GM18873 (cell line): ENCODE results near the gene LYSMD4.

Experiments used
- ATAC-seq: cut with Tn5 transposase; IDR thresholded peaks from one replicate; pipeline ENCODE4 v1.9.1; 2021; ENCODE audit warnings: mild to moderate bottlenecking, moderate library complexity, moderate number of reproducible peaks; ENCODE audit not compliant: unreplicated experiment, low FRiP score

The LYSMD4 gene

DNA sequence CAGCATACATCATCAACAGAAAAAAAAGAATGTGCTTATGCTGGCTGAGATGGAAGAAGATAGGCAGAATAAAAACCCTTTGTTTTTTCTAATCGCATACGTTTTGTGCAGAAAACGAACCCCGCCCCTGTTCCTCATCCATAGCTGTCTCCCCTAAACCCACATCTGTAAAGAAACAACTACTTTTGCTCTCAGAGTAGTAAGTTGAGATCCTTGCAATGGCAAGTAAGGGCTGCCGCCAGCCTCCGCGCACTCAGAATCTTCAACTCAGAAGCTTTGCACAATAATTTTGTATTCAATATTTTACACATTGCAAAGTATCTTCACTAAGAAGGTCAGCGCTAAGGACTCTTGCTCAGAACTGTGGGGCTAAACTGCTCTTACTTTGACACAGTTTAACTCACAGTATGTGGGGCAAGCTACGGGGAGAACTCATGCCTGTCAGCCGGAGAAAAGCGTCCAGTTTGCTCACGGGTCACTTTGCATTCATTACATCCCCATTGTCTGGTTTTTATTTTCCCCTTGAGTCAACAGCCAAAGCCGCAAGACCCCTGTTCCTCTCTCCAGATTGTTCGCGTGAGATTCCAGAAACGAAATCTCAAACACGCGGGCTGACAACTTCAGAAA lies 1.0 kb downstream of the LYSMD4 start:
- no peak for ATAC-seq

GRCh38 chr15:99731336-99732123 lies 1.7 kb downstream of the LYSMD4 start:
- no peak for ATAC-seq

GRCh38 chr15:99729920-99730319 lies 3.3 kb downstream of the LYSMD4 start:
- ATAC-seq: no peak

DNA sequence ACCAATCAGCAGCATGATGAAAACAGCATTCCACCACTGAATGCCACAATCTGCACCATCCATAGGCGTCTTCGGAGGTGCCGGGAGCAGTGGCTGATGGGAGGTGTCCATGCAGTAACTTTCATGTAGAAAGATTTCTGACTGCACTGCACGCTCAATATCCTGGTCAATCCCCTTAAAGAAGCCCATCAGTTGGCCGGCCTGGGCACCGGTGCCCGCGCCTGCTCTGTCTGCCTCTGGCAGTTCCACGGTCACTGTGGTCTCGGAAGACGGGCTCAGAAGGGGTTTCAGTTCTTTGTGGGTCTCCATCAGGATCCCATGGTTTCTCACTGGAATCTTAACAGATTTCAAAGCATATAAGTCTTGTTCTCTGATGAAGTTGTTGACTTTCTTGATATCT lies 3.9 kb downstream of the LYSMD4 start:
- ATAC-seq: no peak

DNA sequence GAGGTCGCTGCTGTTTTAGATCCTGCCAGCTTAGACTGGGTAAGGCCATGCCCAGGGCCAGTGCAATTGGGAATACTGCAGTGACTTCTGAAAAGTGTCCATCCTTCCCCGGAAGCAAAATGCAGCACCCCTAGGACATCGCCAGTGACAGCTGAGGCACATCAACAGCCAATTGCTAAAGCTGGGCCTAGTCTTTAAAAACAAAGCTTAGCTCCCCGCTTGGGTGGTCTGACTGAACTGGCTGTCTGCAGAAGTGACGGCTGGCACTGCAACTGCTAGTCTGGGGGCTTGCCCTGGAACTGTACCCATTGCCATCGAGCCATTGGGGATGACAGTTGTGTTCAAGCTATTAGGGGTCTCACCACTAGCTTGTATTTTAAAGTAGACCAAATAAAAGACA lies 4.3 kb downstream of the LYSMD4 start:
- ATAC-seq: no peak

DNA sequence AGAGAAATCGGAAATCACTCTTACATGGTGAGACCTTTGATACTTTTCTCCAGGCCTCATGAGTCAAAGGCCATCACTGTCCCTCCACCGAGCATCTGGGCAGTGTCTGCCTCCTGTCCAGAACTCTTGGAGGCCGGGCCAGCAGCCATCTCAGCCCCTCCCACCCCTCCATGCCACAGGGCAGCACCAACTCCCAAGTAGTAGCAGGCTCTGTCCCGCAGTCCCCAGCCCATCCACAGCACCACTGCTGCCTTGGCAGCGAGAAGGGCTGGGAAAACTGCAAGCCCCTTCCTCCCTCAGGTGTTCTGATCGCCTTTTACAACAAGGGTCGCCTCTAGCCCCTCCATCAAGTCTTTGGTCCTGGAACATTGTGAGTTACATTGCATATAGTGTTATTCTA lies 5.5 kb downstream of the LYSMD4 start:
- no peak for ATAC-seq

GRCh38 chr15:99727330-99727729 lies 5.9 kb downstream of the LYSMD4 start:
- no peak for ATAC-seq

DNA sequence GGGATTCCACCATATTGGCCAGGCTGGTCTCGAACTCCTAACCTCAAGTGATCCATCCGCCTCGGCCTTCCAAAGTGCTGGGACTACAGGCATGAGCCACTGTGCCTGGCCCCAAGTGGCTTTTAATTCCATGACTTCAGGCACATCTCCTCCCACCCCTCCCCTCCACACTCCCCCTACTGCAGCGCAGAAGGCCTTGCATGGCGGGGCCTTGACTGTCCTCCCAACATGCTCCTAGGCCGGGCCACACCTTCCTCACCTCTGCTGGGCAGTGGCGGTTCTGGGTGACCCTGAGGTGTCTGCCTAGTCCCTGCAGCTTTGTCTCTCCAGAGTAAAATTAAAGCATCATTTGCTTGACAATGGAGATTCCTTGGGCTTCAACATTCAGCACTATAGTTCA lies 6.9 kb downstream of the LYSMD4 start:
- ATAC-seq: no peak

- ATAC-seq: no peak
These were observed 10.8 kb downstream of the LYSMD4 start for GRCh38 chr15:99722406-99722805.

DNA sequence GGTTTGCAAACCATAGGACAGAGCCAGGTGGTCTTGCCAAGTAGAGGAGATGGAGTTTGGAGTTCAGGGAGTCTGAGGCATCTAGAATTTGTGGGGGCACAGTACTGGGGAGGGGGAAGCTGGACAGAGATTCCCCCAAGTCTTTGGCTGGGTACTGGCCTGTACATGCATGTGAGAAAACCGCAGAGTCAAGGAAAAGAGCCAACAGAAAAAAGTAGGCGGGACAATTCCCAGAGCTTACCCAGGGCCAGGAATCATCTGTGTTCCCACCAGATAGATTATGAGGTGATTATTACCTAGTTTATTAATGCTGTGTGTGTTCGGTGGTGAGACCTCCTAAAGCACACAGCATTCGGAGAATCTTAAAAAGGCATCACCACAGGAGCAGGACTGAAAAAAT lies 11.3 kb downstream of the LYSMD4 start:
- no peak for ATAC-seq

- ATAC-seq: no peak
These were observed 12.0 kb downstream of the LYSMD4 start for GRCh38 chr15:99721104-99721778.

GRCh38 chr15:99720533-99720932 lies 12.7 kb downstream of the LYSMD4 start:
- ATAC-seq: no peak

GRCh38 chr15:99719096-99719541 lies 14.1 kb downstream of the LYSMD4 start:
- peak; percentile 91 for ATAC-seq

DNA sequence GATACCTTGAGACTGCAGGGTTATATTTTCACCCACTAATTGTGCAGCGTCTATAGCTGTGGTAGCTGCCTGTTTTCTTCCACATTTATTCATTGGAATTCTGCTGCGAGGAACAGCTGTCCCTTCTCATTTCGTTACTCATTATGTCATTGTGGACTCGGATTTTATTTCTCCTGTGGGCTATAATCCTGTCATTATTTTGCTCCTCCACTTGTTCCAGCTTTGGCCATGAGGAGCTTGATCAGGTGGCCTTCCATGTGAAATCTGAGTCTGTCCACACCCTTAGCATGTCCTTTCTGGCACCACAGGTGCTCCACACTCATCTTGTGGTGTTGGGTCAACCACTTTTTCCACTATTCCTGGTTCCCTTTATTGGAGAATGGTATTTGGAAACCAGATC lies 14.8 kb downstream of the LYSMD4 start:
- no peak for ATAC-seq

GRCh38 chr15:99717161-99718009 lies 15.9 kb downstream of the LYSMD4 start:
- no peak for ATAC-seq

GRCh38 chr15:99716540-99717095 lies 16.6 kb downstream of the LYSMD4 start:
- ATAC-seq: no peak

DNA sequence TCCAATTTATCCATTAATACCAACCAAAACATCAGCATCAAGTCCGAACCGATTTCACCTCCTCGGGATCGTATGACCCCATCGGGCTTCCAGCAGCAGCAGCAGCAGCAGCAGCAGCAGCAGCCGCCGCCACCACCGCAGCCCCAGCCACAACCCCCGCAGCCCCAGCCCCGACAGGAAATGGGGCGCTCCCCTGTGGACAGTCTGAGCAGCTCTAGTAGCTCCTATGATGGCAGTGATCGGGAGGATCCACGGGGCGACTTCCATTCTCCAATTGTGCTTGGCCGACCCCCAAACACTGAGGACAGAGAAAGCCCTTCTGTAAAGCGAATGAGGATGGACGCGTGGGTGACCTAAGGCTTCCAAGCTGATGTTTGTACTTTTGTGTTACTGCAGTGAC lies 20.8 kb downstream of the LYSMD4 start:
- no peak for ATAC-seq

DNA sequence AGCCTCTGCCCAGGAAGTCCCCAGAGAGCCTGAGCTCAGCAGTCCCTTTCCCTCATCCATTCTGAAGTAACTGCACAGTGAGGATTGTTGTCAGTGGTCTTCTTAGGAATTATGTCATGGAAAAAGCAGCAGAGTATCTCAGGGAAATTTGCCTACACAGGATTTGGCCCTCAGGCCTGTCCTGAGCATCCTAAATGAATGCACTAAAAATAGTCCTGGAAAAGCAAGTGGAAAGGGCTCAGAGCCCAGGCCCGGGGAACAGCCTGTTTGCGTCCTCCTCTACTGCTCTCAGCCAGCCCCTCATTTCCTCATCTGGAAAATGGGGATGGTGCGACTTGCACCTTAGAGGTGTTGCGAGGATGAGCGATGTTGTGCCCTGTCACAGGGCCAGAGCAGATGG lies 21.6 kb downstream of the LYSMD4 start:
- no peak for ATAC-seq

DNA sequence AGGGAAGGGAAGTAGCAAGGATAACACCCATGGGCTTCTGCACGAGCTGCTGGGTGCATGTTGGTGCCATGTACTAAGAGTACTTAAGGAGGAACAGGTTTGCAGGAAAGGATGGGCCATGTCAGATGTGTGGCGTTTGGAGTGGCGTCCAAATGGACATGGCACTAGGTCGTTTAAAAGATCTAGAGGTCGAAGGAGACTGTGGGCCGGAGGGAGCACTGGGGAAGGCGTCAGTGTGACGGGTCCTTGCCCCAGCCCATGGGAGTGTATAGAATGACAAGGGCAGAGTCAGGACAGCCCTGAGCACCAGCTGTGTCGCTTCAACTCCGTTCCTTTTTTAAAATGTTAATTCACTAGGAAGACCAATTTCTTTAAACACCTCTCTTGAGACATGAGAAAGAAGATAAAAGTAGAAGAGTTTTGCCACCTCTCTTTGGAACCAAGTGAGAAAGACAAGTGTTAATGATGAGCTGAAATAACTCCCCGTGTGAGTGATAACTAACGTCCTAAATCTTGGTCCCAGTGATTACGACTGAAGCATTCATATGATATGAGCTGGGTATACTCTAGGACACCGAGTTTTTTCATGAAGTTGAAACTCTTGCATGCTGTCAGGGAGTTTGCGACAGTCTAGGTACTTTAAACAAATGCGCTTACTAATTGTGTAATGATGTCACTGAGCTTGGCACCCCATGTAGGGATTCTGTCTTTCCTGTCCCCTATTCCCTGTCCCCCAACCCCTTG lies 23.8 kb downstream of the LYSMD4 start:
- ATAC-seq: no peak

DNA sequence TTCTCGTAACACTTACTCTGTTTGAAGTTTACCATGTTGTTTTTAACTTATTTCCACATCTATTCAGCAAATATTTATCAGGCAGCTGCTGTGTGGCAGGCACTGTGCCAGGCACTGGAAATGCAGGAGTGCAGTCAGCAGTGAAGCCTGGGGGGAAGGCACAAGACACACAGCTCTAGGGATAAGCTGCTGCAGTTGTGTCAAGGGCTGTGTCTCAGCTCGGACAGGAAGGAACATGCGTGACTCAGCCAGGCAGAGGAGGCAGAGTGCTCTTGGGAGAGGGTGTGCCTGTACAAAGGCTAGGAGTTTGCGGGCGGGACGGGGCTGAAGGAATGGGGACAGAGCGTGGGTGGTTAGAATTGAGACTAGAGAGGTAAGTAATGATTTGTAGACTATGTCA lies 24.7 kb downstream of the LYSMD4 start:
- ATAC-seq: no peak
